Inferior parietal cortex (tissue), 1 donor: ENCODE measurements around the gene FDXACB1.

Experiments used
- DNase-seq: peaks from one replicate; pipeline ENCODE4 v3.0.0-alpha.2; 2016; ENCODE audit errors: extremely low spot score

Gene FDXACB1, protein sequence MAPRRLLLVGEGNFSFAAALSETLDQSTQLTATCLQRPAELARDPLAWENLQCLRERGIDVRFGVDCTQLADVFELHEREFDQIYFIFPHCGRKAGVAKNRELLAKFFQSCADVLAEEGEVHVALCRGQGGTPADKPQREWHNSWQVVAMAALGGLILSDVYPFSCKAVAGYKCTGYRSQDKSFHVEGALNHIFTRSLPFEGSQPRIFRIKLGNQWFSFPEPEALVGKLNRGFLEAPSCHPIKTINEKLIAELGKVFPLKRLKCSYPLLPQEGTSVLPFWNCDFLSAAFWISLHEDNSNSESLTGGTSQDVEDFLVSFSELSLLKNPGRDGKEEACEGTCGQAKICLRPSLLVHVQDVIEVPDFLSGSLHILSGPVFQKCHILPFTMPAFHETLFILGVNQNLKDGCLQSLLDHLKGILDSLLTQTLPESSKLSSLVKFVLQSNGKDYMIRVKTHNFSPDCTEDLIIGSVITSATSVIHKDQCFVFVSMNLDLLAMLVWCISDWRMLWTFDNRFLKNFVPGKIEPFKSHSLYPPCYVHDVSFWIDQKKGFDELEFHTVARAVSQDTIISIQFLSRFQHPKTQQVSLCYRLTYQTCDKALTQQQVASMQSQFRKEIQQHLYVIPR

DNA sequence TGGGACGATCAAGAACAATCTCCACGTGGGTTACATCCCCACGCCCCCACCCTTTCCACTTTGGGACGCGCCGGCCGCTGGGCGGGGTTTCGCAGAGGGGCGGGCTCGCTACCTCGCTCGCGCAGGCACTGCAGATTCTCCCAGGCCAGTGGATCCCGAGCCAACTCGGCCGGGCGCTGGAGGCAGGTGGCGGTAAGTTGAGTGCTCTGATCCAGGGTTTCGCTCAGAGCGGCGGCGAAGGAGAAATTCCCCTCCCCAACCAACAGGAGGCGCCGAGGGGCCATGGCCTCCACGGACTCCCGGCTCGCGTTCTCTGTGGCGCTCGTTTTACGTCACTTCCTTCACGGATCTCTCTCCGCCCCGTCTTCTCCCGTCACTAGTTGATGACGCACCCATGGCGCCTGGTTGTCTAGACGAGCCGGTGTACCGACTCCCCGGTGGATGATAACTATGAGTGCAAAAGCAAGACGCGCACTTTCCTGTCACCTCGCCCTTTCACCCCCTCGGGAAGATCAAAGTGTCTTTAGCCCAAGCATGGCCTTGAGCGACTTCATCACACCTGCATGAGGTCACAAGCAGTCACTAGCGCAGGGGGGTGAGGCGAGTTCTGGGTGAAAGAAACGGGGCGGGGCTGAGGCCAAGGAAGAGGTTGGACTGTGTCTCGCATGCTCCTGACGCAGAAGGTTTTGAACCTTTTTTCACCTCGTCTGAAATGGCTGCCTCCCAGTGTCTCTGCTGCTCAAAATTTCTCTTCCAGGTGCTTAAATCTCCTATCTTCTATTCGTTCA lies at the start of gene FDXACB1, which contains the start of gene CFAP68:
Gene FDXACB1 (minus strand): TSS at position 317 of the 788 bp plus-strand sequence. CDS start 33 bp downstream, at position 284.
Gene CFAP68 (plus strand): TSS at position 693 of the 788 bp plus-strand sequence. CDS start 20 bp downstream, at position 713.
- peak; percentile 99 for DNase-seq

DNA sequence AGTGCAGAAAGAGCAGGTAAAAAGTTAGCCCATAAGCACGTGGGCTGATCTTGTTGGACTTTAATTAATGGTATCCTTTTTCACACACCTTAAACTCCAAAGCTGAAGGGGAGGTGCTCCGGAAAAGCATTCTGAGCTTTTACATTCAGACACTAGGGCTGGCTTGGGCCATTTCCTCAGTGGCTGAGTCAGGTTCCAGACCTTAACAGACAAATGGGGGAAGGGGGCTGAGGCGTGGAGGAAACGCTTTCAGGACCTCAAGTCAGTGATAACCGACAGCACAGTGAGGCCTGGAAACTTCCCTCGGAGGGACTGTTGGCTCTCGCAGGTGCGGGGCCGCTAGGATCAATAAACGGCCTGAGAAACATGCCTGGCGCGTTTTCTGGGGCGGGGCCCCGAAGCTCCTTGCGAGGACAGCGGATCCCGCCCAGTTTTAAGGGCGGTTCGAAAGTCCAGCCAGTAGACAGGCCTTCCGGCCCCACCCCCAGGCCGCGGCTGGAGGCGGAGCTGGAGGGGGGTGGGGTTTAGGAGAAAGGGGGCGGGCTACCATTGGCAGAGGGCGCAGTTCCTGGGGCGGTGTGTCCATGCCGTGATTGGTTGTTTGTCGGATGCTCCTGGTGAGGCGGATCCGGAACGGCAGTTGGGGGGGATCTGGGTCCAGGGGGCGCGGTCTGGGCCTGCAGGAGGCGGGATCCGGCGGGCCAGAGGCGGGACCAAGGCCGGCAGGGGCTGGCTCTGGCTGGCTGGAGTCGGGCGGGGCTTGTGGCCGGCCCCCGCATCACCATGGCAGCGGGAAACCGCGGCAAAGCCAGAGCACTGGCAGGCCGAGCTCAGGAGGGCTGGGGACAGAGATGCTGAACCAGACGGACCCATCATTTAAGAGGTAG lies 47.8 kb upstream of the FDXACB1 start:
- peak; percentile 92 for DNase-seq

DNA sequence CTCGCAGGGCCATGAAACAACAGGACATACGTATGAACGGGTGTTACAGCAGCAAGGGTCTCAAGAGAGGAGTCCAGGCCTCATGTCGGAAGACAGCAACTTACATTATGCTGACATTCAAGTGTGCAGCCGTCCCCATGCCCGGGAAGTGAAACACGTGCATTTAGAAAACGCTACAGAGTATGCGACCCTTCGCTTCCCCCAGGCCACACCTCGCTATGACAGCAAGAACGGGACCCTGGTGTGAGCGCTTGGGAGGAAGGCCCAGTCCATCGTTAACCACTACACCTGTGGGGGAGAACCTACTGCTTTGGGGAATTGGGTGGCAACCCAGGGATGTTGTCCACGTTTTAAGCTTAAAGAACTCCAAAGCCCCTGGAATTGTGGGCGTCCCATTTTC lies 47.0 kb upstream of the FDXACB1 start:
- no peak for DNase-seq

DNA sequence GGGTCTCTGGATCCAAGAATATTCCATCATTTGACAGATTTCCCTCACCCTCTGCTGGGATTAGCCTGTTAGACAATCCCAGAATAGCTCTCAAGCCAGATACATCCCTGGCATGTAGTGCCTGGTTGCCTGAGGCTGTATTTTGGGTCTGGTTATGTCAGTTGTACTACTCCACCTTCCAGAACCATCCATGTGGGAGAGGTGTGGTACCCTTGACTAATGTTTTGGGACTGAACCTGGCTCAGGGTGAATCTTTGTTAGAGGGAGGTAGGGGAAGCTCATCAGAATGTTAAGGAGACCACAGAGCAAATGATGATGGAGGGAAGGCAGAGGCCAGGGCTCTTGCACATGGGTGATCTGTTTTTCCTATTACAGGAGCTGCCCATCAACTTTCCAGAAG lies 45.0 kb upstream of the FDXACB1 start:
- DNase-seq = no peak

DNA sequence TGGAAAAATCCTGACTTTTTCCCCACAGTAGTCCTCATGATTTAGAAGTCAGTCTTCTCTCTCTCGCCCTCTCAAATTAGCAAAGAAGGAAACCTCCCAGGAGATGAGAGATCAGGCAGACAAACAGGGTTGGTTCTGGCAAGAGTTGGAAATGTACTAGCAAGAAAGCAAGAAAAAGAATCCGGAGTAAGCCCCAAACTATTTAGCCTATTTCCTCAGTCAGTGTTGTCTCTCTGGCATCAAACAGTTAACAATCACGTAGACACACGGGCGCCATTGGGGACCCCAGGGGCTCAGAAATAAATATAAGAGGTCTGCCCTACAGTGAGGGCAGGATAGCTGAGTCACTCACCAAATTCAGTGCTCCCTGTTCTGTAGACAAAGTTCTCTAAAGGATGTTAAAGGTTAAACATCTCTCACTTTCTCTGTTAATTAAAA lies 44.4 kb upstream of the FDXACB1 start:
- no peak for DNase-seq

DNA sequence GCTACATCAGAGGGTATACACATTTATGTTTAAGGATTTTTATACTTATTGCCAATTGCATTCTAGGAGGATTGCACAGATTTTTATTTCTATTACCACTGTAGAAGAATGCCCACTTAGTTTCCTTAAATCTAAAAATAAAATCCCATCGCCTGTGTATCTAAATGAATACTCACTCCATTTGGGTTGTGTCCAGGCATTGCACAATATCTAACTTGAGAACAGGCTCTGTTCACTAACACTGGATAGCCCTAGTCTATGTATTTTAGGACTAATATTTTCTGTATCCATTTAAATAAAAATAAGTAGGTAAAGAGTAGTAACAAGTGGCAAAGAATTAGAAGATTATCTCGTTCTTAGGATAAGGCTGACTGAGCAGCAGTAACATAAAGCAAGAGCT lies 43.8 kb upstream of the FDXACB1 start:
- peak; percentile 63 for DNase-seq

DNA sequence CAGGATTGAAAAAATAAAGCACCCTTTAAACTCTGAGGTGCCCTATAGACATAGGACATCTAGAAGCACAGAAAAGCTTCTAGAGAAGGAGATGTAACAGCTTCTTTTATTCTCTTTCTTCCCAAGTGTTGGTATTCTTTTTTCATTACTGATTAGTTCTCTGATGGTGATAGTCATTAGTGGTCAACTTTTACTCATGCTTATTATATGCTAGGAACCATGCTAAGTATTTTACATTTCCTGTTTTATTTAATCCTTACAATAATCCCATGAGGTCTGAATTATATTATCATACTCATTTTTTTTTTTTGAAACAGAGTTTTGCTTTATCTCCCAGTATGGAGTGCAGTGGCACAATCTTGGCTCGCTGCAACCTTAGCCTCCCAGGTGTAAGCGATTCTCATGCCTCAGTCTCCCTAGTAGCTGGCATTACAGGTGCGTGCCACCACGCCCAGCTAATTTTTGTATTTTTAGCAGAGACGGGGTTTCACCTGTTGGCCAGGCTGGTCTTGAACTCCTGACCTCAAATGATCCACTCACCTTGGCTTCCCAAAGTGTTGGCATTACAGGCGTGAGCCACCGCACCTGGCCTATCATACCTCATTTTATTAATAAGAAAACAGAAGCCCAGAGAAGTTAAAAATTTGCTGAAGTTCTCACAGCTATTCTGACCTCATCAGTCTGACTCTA lies 42.7 kb upstream of the FDXACB1 start:
- DNase-seq = no peak

DNA sequence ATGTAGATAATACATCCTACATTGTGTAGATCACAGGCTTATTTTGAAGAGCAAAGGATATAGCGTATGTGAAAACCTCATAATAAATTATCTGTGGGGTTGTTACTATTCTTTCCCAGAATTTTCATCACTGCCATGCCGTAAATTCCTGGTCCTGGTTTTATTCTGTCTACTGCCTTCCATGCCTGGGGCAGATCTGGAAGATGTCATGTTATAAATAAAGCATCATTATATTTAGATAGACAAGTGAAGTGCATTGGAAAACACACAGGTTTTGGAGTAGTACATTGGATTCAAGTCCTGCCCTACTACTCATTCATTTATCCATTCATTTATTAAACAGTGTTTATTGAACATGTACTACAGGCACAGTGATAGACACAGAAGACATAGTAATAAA lies 41.9 kb upstream of the FDXACB1 start:
- DNase-seq = no peak

DNA sequence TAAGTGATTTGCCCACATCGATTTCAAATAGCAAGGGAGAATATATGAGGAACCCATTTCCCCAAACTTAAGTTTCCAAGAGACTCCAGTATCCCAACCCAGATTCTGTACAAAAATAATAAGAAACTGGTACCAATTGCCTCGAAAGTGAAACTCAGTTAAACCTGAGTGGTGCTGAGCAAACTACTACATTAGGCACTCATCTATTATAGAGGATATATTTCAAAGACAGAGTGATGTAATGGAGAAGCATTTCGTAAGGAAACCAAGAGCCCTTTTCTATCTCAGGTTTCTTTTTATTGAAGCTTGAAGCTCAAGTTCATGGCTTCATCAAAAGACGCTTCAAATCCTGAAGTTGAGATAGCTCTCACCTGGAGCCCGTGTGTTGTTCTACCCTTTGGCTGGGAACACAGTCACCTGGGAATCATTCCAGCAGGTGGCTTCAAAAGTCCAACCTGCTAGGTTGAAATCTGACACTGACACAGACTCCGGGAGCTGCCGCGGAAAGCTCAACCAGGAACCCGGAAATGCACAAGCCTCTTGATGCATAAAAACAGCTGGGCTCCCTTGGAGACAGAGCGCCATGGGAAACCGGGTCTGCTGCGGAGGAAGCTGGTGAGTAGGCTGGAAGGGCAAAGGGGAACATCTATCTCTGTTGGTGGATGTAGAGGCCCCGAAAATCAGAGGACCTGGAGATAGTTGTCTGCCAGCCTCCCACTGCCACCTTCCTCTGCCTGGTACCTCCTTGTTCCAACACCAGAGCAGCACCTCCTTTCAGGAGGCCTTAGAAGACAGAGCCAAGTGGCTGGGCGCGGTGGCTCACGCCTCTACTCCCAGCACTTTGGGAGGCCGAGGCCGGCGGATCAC lies 39.7 kb upstream of the FDXACB1 start, which contains the start of gene C11orf52:
Gene C11orf52 (plus strand): TSS at position 524 of the 867 bp plus-strand sequence. CDS start 60 bp downstream, at position 584.
- no peak for DNase-seq

DNA sequence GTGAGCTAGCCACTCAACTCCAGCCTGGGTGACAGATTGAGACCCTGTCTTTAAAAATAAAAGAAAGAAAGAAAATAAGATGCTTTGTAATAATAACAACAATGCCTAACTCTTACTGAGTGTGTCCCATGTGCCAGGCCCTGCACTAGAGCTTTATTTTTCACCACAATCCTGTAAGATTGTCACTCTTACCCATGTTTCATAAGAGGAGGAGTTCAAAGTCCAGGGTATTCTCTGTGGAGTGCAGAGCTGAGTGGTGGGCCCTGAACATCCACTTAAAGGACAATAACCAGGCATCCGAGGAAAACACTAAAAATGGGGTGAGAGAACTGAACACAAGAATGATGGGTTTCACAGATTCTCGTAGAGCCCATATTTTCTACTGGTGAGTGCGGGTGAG lies 38.8 kb upstream of the FDXACB1 start:
- no peak for DNase-seq

DNA sequence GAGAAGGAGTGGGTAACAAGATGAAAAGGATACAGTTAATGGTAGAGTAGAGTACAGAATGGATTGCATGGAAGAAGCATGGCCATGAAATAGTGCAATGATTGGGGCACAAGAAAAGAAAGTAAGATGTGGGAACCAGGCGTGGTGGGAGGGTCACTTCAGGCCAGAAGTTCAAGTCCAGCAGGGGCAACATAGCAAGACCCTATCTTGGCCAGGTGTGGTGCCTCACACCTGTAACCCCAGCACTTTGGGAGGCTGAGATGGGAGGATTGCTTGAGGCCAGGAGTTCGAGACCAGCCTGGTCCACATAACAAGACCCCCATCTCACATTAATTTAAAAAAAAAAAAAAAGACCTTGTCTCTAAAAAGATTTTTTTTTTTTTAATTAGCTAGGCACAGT lies 38.3 kb upstream of the FDXACB1 start:
- DNase-seq = no peak

DNA sequence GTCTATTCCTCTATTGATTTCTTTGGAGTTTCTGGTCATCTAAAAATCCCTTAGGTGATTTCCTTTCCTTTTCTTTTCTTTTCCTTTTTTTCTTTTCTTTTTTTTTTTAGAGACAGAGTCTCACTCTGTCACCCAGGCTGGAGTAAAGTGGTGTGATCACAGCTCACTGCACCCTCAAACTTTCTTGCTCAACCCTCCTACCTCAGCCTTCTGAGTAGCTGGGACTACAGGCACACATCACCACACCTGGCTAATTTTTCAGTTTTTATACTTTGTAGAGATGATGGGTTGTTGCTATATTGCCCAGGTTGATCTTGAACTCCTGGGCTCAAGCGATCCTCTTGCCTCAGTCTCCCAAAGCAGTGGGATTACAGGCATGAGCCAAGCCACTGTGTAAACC lies 37.8 kb upstream of the FDXACB1 start:
- no peak for DNase-seq

DNA sequence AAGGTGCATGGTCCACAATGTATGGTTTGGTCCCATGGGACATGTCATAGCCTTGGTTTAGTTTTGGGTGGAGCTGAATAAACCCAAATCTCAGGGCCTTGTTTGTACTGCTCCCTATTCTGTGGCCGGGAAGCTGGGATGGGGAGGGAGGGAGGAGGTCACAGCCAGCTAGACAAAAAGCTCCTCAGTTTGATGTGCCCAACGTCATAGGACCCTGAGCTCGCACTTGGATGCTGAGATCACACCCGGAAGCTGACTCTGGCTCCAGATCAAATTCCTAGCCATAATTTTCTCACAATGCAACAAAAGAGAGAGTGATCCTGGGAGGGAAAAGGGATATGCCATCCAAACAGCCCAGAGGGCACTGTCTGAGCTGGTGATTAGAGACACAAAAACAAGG lies 35.0 kb upstream of the FDXACB1 start:
- peak; percentile 77 for DNase-seq

DNA sequence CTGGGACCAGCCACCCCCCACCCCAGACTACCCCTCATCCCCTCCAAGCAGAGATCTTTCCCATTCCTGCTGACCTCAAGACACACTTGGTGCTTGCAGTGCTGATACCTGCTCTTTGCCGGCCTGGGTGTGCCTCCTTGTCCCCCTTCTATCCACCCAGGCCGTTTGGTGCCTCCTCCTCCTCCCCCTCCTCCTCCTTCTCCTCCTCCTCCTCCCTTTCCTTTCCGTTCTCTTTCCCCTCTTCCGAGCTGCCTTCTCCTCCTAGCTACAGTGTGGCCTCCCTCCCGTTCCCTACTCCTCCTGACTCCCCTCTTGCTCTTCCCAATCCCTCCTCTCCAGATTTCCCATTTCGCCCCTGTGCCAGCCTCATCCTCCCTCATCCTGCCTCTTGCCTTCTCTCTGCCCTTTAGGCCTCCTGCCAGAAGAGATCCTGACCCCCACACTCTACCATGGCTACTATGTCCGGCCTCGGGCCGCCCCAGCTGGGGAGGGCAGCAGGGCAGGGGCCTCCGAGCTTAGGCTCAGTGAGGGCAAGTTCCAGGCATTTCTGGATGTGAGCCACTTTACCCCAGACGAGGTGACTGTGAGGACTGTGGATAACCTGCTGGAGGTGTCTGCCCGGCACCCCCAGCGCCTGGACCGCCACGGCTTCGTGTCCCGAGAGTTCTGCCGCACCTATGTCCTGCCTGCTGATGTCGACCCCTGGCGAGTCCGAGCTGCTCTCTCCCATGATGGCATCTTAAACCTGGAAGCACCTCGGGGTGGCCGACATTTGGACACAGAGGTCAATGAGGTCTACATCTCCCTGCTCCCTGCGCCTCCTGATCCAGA lies 34.3 kb upstream of the FDXACB1 start:
- no peak for DNase-seq

DNA sequence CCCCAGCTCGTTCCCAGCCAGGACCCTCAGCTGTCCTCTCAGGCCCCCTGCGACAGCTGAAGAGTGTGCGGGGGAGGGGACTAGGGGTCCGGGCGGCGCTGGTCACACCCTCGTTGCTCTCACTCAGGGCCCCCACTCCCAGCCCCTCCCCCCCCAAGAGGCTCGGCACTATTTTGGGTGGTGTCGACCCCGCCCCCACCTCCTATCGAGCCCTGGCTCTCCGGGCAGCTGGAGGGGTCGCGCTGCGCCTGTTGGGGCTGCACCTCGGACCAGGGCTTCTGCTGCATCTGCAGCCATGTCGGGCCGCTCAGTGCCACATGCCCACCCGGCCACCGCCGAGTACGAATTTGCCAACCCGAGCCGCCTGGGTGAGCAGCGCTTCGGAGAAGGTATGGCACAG lies 33.6 kb upstream of the FDXACB1 start, which contains the start of gene HSPB2:
Gene HSPB2 (plus strand): TSS at position 200 of the 400 bp plus-strand sequence. CDS start 96 bp downstream, at position 296.
- DNase-seq = no peak

DNA sequence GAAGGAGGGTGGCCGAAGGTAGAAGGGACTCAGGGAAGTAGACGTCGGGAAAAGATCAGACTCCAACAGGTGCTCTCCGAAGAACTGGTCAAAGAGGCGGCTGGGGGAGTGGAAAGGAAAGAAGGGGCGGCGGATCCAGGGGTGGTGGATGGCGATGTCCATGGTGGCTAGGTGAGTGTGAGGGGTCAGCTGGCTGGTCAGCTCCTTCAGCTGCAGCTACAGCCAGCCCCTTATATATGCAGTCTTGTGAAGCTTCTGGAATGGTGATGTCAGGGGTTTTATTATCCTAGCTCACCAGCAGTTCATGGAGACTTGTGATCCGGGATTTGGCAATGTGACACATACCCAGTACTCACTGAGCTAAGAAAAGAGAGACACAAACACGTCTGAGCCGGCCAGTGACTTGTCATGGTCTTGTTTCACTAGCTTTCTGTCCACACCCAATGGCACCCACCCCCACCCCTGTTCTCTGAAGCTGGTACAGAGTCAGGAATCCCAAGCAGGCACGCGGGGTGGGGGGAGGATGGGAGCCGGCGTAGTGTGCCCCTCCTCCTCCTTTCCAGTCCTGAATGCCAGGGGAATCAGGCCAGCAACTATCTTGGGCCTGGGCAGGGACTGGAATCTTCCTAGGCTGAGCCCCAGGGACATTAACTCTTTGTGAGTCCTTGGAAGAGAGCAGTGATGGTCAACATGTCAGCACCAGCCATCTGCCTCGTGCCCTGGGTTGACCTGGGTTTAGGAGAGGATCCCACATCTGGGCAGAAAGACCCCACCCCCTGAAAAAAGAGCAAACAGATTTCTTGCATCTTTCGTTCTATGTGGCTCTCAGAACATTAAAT lies 32.8 kb upstream of the FDXACB1 start, which contains the start of gene CRYAB:
Gene CRYAB (minus strand): TSS at position 208 of the 839 bp plus-strand sequence. CDS start 46 bp downstream, at position 162.
- peak; percentile 93 for DNase-seq
